Measurements from ENCODE around the gene UGT3A2. TPM values are rescaled to one million over a fixed set of nuclear protein-coding genes. Genes with fewer than 3 reads are reported as not detected.

Gene UGT3A2
- total and polyA plus RNA-seq, 2 of the 8 experiments (the other 6 are each of a cell fraction or from before 2014, with no cell fraction given): 19.4 to 28.8 TPM

DNA sequence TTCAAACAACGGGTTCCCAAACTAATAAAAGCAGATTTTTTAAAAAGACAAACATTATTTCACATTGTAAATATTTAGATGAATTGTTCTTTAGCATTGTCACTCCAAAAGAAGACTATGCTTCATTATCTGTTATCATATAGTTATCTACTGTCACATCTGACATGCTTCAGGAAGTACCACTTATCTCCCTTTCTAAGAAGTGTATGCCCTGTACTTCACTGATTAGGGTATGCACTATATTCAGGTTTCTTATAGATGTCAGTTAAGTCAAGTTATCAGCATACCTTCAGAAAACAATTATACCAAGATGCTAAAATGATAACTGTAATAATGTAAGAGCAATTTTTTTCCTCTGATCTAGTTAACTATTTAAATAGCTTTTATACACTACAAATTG, 44.6 kb upstream of the UGT3A2 start:
- Histone ChIP-seq H3K79me1 (ENCODE audit: low read depth, low read length) (no peaks in the 10 kb centered on the region), H3K23ac (ENCODE audit: insufficient read length) (no peak overlapping the region), H2BK20ac (ENCODE audit: low read length) (no peak overlapping the region), H2AFZ (ENCODE audit: low read length) (no peak overlapping the region), H3K4me2 (ENCODE audit: insufficient read depth in 1 of 2, low read depth in 2 of 2, low read length in 2 of 2) (no peak overlapping the region), H3K27me3 (replicated peaks in 1 of 4; ENCODE audit: control insufficient read depth in 3 of 4, extremely low read depth in 1 of 4, insufficient read depth in 3 of 4, low read length in 3 of 4) (no peaks in the 10 kb centered on the region), H4K20me1 (replicated peaks in 1 of 2; ENCODE audit: control insufficient read depth in 1 of 2, insufficient read depth in 2 of 2, low read length in 2 of 2) (peaks cover 0 to 2% of the 10 kb centered on the region in 2 experiments), H2BK120ac (replicated peaks; ENCODE audit: low read depth, low read length) (no peak overlapping the region), H3K36me3 (ENCODE audit: control insufficient read depth in 2 of 4, insufficient read depth in 4 of 4, low read length in 3 of 4) (no peaks in the 10 kb centered on the region), H3K9ac (replicated peaks in 1 of 4; ENCODE audit: extremely low read depth in 1 of 4, low read depth in 3 of 4, low read length in 3 of 4) (no peak overlapping the region), H3K27ac (ENCODE audit: low read depth, low read length) (no peak overlapping the region), H3K14ac (ENCODE audit: insufficient read length) (no peak overlapping the region), H3K4ac (replicated peaks; ENCODE audit: insufficient read length, low read depth, low read length) (no peak overlapping the region), H4K5ac (ENCODE audit: insufficient read length, low read depth, low read length) (no peak overlapping the region), H3K56ac (replicated peaks; ENCODE audit: insufficient read length, low read depth, low read length) (no peak overlapping the region), H3K23me2 (ENCODE audit: low read depth, low read length) (no peaks in the 10 kb centered on the region), H2BK12ac (ENCODE audit: low read depth, low read length) (no peak overlapping the region), H3K4me3 (ENCODE audit: extremely low read depth in 1 of 4, insufficient read depth in 2 of 4, low read depth in 3 of 4, low read length in 4 of 4) (no peak overlapping the region), H2AK5ac (ENCODE audit: low read depth, low read length) (no peak overlapping the region), H4K91ac (replicated peaks; ENCODE audit: insufficient read length, low read length) (no peak overlapping the region), H3K18ac (ENCODE audit: extremely low read depth, low read length) (no peak overlapping the region), H3K79me2 (ENCODE audit: control insufficient read depth in 1 of 2, insufficient read depth in 2 of 2, low read length in 2 of 2) (no peaks in the 10 kb centered on the region), H4K8ac (ENCODE audit: extremely low read depth, insufficient read depth, low read length) (no peak overlapping the region), H3K4me1 (replicated peaks in 1 of 4; ENCODE audit: control insufficient read depth in 3 of 4, insufficient read depth in 4 of 4, low read length in 3 of 4) (no peaks in the 10 kb centered on the region), H3K9me3 (ENCODE audit: insufficient read depth in 2 of 2, low read depth in 1 of 2, low read length in 1 of 2) (no peaks in the 10 kb centered on the region), H2BK5ac (ENCODE audit: low read depth, low read length) (no peak overlapping the region), H2BK15ac (ENCODE audit: low read length) (no peak overlapping the region)
- CTCF ChIA-PET (ENCODE audit: partially characterized antibody): interaction anchor here (0.8 to 0.9 kb wide), 2 partner anchors 149 to 333 kb away, joined by 3 to 4 read pairs; no protein-coding TSS in a partner anchor
- DNase-seq (ENCODE audit: low read depth in 1 of 2, low spot score in 2 of 2) (no peak), FAIRE-seq (no peak)
- POLR2A ChIA-PET (ENCODE audit: partially characterized antibody): no interaction called here
- TF ChIP-seq KDM5A (IDR thresholded peaks at IDR 0.05; ENCODE audit: low read length) (no peak), POU5F1 (IDR thresholded peaks at IDR 0.05; ENCODE audit: low read depth, low read length) (no peak), TAF1 (IDR thresholded peaks at IDR 0.05; ENCODE audit: low read depth, low read length) (no peak), EGR1 (IDR thresholded peaks at IDR 0.05; ENCODE audit: borderline replicate concordance, low read depth, low read length) (no peak), POLR2AphosphoS5 (IDR thresholded peaks at IDR 0.05; ENCODE audit: low read depth, low read length) (no peak), SIRT6 (IDR thresholded peaks at IDR 0.05; ENCODE audit: low read length) (no peak)
- 91% methylated on average over 1 of the region's 1 CpG; no CpG with 5 or more reads in 1 of the 2 experiments for WGBS, 2 experiments (ENCODE audit: extremely low coverage in 1 of 2, insufficient coverage in 1 of 2, insufficient read length in 1 of 2, insufficient replicate concordance in 2 of 2, low coverage in 1 of 2, low lambda C conversion rate in 2 of 2, missing lambda C conversion rate in 1 of 2)

All from H1 (cell line).